ENCODE results near the gene IL12B. TPM values are rescaled to one million over a fixed set of nuclear protein-coding genes. Genes with fewer than 3 reads are reported as not detected.
"Not testable (repeated sequence)": the region's sequence is repeated elsewhere in the genome, so short reads cannot be mapped to it uniquely, and the experiment has no call there.

The IL12B gene
- total RNA-seq, 1 experiment from 2014 or later: not detected

- DNase-seq: no peak
- TF ChIP-seq EZH2 (IDR thresholded peaks at IDR 0.05; ENCODE audit: low read depth) (no peak), CTCF (conservative IDR thresholded peaks at IDR 0.05) (no peak)
- Histone ChIP-seq H3F3A (ENCODE audit: insufficient read depth, low read depth) (no peaks in the 10 kb centered on the region), H3K9me3 (ENCODE audit: insufficient read depth, low read depth) (no peaks in the 10 kb centered on the region), H3K27ac (no peak overlapping the region), H3K27me3 (ENCODE audit: insufficient read depth, low read depth) (no peaks in the 10 kb centered on the region), H3K36me3 (ENCODE audit: low read depth) (peaks cover 22% of the 10 kb centered on the region), H3K4me2 (no peak overlapping the region), H2AFZ (no peak overlapping the region), H3K79me2 (ENCODE audit: low read depth) (peaks cover 11% of the 10 kb centered on the region), H3K4me3 (no peak overlapping the region), H3K4me1 (replicated peaks; ENCODE audit: insufficient read depth) (peaks cover under 1% of the 10 kb centered on the region; the same call in 1 of the 2 replicates), H3K9me2 (ENCODE audit: insufficient read depth) (no peaks in the 10 kb centered on the region), H4K20me1 (ENCODE audit: insufficient read depth) (no peaks in the 10 kb centered on the region)
- BruUV-seq (replicated peaks): no TSS peak
- intact Hi-C loops (cut with micrococcal nuclease; ENCODE audit: unreplicated experiment): no loop called here
- CTCF ChIA-PET: no interaction called here
- POLR2A ChIA-PET (ENCODE audit: unreplicated experiment): interaction anchor here (0.8 kb wide), 1 partner anchor 25 kb away, joined by 4 read pairs; no protein-coding TSS in a partner anchor
Measured at GRCh38 chr5:159269723-159270122, 60.6 kb downstream of the IL12B start.

GRCh38 chr5:159266764-159267163 lies 63.5 kb downstream of the IL12B start:
- DNase-seq; H3K27me3 ChIP-seq (ENCODE audit: insufficient read depth, low read depth); H3K9me3 ChIP-seq (ENCODE audit: insufficient read depth, low read depth); H3K4me2 ChIP-seq; intact Hi-C loops (cut with micrococcal nuclease; ENCODE audit: unreplicated experiment); CTCF ChIA-PET; H3F3A ChIP-seq (ENCODE audit: insufficient read depth, low read depth); H4K20me1 ChIP-seq (ENCODE audit: insufficient read depth); H3K27ac ChIP-seq; BruUV-seq (replicated peaks); H2AFZ ChIP-seq; H3K9me2 ChIP-seq (ENCODE audit: insufficient read depth); H3K4me3 ChIP-seq: not testable (repeated sequence)
- Histone ChIP-seq H3K79me2 (ENCODE audit: low read depth) (peaks cover 27% of the 10 kb centered on the region), H3K36me3 (ENCODE audit: low read depth) (peaks cover 22% of the 10 kb centered on the region), H3K4me1 (replicated peaks; ENCODE audit: insufficient read depth) (peaks cover 19% of the 10 kb centered on the region)
- POLR2A ChIA-PET (ENCODE audit: unreplicated experiment): interaction anchor here (0.6 kb wide), 1 partner anchor 77 kb away, joined by 4 read pairs; no protein-coding TSS in a partner anchor

Other genes starting within 250 kb of the IL12B start
- gene EBF1, start 230.6 kb downstream of the IL12B start, total RNA-seq (2021): not detected in 2 replicates
- 48.2 and 54.5 TPM in 2 replicates for gene RNF145, start 120.9 kb downstream of the IL12B start, total RNA-seq (2021)
- 22.1 and 27.8 TPM in 2 replicates for gene UBLCP1, start 67.2 kb downstream of the IL12B start, total RNA-seq (2021)

All from PC-9 (cell line).